NCI-H2107 treated with DMSO at 0.1 percent for 48 hours (cell line): ENCODE results near the gene PRXL2A.
"Not testable (repeated sequence)": the region's sequence is repeated elsewhere in the genome, so short reads cannot be mapped to it uniquely, and the experiment has no call there.

ENCODE experiments used
- DNase-seq: peaks from one replicate; lab custom pipeline; 2025; ENCODE audit not compliant: unreplicated experiment; lab: John Stamatoyannopoulos, UW

Gene PRXL2A

GRCh38 chr10:80410578-80411145 is 2.3 kb downstream of the PRXL2A start:
- no peak for DNase-seq

GRCh38 chr10:80411267-80411668 is 2.9 kb downstream of the PRXL2A start:
- no peak for DNase-seq

- no peak for DNase-seq
Measured at GRCh38 chr10:80411681-80412220, 3.4 kb downstream of the PRXL2A start.

DNA sequence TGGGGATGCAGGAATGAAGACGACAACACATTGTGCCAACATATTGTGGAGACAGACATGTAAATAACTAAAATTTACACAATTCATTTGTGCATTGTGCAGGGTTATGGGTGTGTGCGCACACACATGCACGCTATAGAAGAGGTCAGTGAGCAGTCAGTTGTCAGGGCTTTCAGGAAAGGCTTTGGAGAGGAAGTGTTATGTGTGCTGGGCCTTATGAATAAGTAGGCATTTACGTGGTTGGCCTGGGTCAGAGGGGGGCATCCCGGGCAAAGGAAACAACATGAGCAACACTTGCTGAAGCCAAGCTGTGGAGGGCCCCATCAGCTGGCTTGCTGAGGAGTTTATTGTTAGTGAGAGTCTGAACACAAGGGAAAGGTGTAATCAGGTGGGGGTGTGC is 4.1 kb downstream of the PRXL2A start:
- DNase-seq: no peak

DNA sequence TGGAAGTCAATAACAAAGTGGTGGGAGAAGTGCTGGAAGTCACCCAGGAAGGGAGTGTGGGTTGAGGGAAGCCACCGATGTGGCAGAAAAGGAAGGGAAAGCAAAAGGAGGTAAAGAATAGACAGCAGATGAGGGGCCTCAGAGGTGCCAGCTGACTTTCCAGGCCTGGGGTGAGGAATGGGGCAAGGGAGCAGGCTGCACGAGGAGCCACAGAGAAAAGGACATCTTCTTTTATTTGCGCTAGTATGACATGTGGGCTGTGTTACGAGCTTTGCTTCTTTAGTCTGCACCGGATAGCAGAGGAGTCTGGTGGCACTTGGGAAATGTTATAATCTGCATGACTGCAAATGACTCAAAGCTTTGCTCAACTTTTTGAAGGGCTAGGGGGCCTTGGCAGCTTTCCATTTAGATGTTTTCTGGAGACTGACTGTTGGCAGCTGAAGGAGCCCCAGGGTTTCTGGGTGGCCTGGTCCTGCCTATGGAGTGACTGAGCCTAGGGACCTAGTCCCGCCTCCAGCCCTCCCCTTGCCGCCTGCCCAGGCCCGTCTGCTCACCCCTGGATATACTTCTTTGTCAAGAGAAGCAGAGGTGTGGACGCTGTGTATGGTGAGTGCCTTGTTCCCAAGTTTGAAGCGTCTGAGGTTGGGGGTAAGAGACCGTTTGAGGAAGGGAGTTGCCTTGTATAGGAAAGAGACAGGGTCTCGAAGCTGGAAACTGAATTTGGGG is 5.1 kb downstream of the PRXL2A start:
- DNase-seq: no peak

DNA sequence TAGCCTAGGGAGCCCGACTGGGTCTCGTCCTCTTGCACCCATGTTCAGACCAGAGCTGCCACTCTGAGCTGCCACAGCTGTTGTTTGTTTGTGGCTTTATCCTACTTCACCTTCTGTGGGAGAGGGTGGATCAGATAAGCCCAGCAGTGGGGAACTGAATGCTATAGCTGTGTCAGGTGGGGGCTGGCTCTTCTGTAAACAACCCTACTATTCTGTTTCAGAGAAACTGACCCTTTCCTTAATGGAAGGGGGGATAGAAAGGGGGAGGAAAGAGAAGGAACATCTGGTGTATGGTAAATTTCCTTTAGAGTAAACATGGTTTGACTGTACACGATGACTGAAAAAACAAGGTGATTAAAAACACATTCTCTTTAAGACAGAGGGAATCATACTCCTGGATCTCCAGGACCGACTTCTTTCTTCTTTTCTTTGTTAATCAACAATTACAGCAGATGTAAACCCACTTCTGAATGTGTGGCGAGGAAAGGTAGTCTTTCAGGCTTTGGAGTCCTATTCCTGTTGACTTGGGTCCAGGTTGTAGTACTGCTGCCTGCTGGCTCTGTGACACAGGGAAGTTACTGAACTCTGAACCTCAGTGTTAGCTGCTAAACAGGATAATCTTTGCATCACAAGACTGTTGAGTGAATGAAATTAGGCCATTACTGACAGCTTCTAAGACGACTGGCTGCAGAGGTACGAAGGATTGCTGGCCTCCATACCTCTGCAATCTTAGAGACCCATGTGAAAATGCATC is 6.0 kb downstream of the PRXL2A start:
- peak; percentile 64 for DNase-seq

GRCh38 chr10:80415734-80416478 is 7.6 kb downstream of the PRXL2A start:
- DNase-seq: no peak

- peak; percentile 29 for DNase-seq
Measured at GRCh38 chr10:80416479-80417098, 8.2 kb downstream of the PRXL2A start.

GRCh38 chr10:80417256-80417655 is 8.9 kb downstream of the PRXL2A start:
- not testable (repeated sequence) for DNase-seq

- DNase-seq: no peak
Measured at GRCh38 chr10:80421050-80421706, 12.8 kb downstream of the PRXL2A start.

DNA sequence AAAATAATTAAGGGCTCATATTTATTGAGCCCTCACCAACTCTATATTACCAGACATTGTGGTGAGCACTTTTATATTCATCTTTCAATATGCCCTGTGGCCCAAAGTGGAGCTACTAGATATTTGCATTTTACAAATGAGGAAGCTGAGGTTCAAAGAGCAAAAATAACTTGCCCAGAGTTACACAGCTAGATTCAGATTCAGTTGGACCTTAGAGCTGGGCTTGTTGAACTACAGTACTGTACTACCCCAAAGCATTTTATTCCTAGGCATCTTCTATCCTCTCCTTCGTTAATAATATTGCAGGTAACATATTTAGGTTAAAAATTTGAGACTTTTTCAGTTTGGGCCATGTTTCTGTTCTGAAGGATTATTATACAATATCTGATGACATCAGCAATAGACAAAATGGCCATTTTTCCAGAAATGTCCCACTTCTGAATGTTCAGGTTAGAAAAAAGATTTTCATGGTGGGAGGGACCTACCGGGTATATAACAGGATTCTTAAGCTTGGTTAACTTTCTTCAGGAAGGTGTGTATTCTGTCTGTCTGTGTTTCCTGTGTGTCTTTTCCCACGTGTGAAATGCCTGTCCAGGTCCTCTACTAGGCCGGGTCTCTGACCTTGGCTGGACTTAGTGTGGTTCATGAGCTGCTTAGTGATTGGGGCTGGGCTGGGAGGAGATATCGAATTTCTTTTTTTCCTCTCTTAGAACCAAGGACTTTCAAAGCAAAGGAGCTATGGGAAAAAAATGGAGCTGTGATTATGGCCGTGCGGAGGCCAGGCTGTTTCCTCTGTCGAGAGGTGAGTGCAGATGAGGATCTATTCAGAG is 13.6 kb downstream of the PRXL2A start:
- DNase-seq: no peak

GRCh38 chr10:80425901-80426300 is 17.6 kb downstream of the PRXL2A start:
- no peak for DNase-seq

DNA sequence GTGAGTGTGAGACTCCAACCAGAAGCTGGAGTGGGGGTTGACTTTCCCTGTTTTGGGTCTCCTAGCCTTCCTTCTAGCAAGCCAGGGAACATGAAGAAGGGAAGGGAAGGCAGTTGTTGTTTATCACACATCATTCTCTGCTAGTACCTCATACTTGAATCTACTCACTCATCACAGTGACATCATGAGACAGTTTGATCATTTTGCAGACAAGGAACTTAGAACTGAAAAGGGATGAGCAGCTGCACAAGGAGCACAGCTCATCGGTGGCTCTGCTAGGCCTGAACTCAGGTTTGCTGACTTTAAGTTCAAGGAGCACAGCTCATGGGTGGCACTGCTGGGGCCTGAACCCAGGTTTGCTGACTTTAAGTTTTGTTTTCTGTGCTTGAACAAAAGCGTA is 19.2 kb downstream of the PRXL2A start:
- no peak for DNase-seq

GRCh38 chr10:80429521-80429973 is 21.2 kb downstream of the PRXL2A start:
- no peak for DNase-seq

GRCh38 chr10:80433134-80433533 is 24.8 kb downstream of the PRXL2A start:
- no peak for DNase-seq

DNA sequence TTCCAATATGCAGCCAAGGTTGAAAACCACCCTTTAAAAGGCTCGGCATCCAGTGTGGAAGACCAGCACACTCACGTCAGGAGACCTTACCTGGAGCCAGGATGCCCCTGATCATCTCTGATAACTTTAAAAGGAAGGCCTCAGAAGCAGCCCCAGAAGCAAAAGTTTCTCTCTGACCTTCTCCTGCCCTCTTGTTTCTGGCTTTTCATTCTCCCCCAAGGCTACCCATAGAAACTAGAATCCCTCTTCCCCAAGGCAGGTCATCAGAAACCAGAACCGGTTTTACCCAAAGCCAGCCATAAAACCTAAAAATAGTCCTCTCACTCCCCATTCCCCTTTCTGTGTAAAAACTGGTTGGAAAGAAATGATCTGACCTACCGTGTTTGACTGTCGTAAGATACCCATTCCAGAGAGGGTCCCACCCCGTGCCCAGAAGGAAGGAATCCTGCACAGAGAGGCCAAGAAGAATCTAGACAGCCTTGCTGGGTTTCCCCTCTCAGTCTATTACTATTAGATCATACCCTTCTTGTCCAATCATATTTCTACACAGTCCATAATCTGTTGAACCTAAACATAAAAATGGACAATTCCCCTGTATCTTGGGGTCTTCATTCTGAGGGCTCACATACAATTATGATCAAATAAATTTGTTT is 28.2 kb downstream of the PRXL2A start:
- no peak for DNase-seq

DNA sequence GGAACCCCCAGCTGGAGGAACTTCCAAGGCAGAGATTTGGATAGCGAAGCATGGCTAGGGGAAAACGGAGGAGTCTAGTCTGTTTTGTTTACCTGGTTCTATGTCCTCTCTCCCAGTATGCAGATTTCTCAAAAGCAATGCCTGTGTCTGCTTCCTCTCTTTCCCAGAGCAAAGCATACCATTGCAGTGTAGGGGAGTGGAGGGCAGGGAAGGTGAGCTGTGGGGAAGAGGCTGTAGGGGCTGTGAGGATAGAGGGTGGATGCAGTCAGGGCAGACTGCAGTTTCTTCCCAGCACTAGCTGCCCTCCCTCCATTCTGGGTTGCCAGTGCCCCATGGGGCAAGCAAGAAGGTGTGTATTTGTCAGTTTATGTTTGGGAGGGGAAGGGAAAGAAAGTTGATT is 28.9 kb downstream of the PRXL2A start:
- no peak for DNase-seq

GRCh38 chr10:80441831-80442230 is 33.5 kb downstream of the PRXL2A start:
- DNase-seq: no peak

- DNase-seq: no peak
Measured at GRCh38 chr10:80442879-80443278, 34.5 kb downstream of the PRXL2A start.
